Small intestine (tissue), 7 donors: Measurements from ENCODE around the gene HTT. TPM values are rescaled to one million over a fixed set of nuclear protein-coding genes. Genes with fewer than 3 reads are reported as not detected.

Source experiments
- DNase-seq, 2 donors: peaks; one replicate each; pipeline versions ENCODE4 v3.0.0 to v3.0.0-alpha.2; 2013
- FAIRE-seq: peaks from 2 replicates; lab custom pipeline; 2012; peaks lifted over from hg19 to GRCh38; lab: Jason Lieb, UNC
- H3K27ac ChIP-seq, 3 donors: one replicate each; pipeline ENCODE4 v1.5.1; 2013; ENCODE audit warnings: low read length in 2 of 3, mild to moderate bottlenecking in 2 of 3, control low read depth in 1 of 3, inconsistent platforms in 1 of 3, low read depth in 1 of 3, moderate library complexity in 1 of 3
- H3K27me3 ChIP-seq, 3 donors: one replicate each; pipeline ENCODE4 v1.6.1; 2013; ENCODE audit warnings: low read length in 3 of 3, inconsistent platforms in 1 of 3; ENCODE audit not compliant: control insufficient read depth in 3 of 3, insufficient read depth in 3 of 3
- H3K36me3 ChIP-seq, 3 donors: one replicate each; pipeline ENCODE4 v1.6.1; 2013; ENCODE audit warnings: low read length in 3 of 3, inconsistent platforms in 1 of 3, low read depth in 1 of 3, mild to moderate bottlenecking in 1 of 3, moderate library complexity in 1 of 3; ENCODE audit not compliant: control insufficient read depth in 3 of 3, insufficient read depth in 2 of 3
- H3K4me1 ChIP-seq, 3 donors: one replicate each; pipeline ENCODE4 v1.6.1; 2013; ENCODE audit warnings: low read length in 2 of 3, inconsistent platforms in 1 of 3, low read depth in 1 of 3, mild to moderate bottlenecking in 1 of 3, moderate library complexity in 1 of 3; ENCODE audit not compliant: control insufficient read depth in 3 of 3, insufficient read depth in 2 of 3
- H3K4me3 ChIP-seq, 3 donors: one replicate each; pipeline ENCODE4 v1.5.1; 2013; ENCODE audit warnings: low read length in 3 of 3, control low read depth in 1 of 3, inconsistent platforms in 1 of 3, low read depth in 1 of 3, mild to moderate bottlenecking in 1 of 3, moderate library complexity in 1 of 3
- H3K9me3 ChIP-seq, 2 donors: one replicate each; pipeline ENCODE4 v1.6.1; 2013; ENCODE audit warnings: low read depth in 1 of 2, low read length in 1 of 2; ENCODE audit not compliant: control insufficient read depth in 2 of 2, insufficient read depth in 1 of 2
- WGBS, 3 donors: extraction: QIAGEN DNeasy Blood & Tissue Kit; methylation state at CpG; one replicate each; pipeline ENCODE4 v1.1.7; 2013; 5-methylcytosine and 5-hydroxymethylcytosine counted together
- polyA plus RNA-seq, 4 donors: library from polyadenylated mRNA; stranded (reverse) in 3 of 4; unstranded in 1 of 4; fragments of 200-250 nt in 3 of 4; fragments of 120-200 nt in 1 of 4; gene quantifications; one replicate each; pipeline versions ENCODE4 v1.2.1 to v1.2.3, GENCODE V29; 2013
- donor health status: healthy with polysubstance abuse.
- donor health status: control.
- donor health status: control.
- donor health status: Bipolar disorder and iron deficiency.
- donor health status: healthy.

Gene HTT
- polyA plus RNA-seq, 4 donors = 10.3 to 28.8 (median 14.8) TPM

GRCh38 chr4:3035249-3035648 lies 39.2 kb upstream of the HTT start:
- no peaks in the 10 kb centered on the region for H3K9me3 ChIP-seq
- H3K36me3 ChIP-seq = no peaks in the 10 kb centered on the region
- 78 to 88% (median 87%) methylated on average over 8 of the region's 8 CpGs for WGBS, 3 donors
- FAIRE-seq (no peak), DNase-seq (no peak)
- H3K4me1 ChIP-seq = peaks cover 0 to 4% (median 0%) of the 10 kb centered on the region in 3 donors
- H3K27ac ChIP-seq = no peak overlapping the region
- H3K27me3 ChIP-seq = no peaks in the 10 kb centered on the region
- no peak overlapping the region for H3K4me3 ChIP-seq

GRCh38 chr4:3035674-3036073 lies 38.8 kb upstream of the HTT start:
- Histone ChIP-seq H3K36me3 (no peaks in the 10 kb centered on the region), H3K9me3 (no peaks in the 10 kb centered on the region), H3K4me3 (no peak overlapping the region), H3K27ac (no peak overlapping the region), H3K27me3 (no peaks in the 10 kb centered on the region), H3K4me1 (peaks cover 0 to 4% (median 0%) of the 10 kb centered on the region in 3 donors)
- 81 to 87% (median 83%) methylated on average over 6 of the region's 6 CpGs for WGBS, 3 donors
- DNase-seq = no peak
- FAIRE-seq = no peak

- FAIRE-seq = no peak
Measured at GRCh38 chr4:3036131-3036952, 38.1 kb upstream of the HTT start.

GRCh38 chr4:3037957-3038461 lies 36.5 kb upstream of the HTT start:
- WGBS, 3 donors = 19 to 34% (median 27%) methylated on average over 6 of the region's 6 CpGs
- Histone ChIP-seq H3K4me3 (no peak overlapping the region), H3K9me3 (no peaks in the 10 kb centered on the region), H3K27ac (no peak overlapping the region), H3K36me3 (no peaks in the 10 kb centered on the region), H3K27me3 (peaks cover 0 to 7% (median 0%) of the 10 kb centered on the region in 3 donors), H3K4me1 (peaks cover 0 to 4% (median 4%) of the 10 kb centered on the region in 3 donors)
- DNase-seq (no peak), FAIRE-seq (no peak)

More at GRCh38 chr4:3036131-3036952, 38.1 kb upstream of the HTT start:
- Histone ChIP-seq H3K4me1 (peaks cover 0 to 4% (median 0%) of the 10 kb centered on the region in 3 donors), H3K9me3 (no peaks in the 10 kb centered on the region), H3K27me3 (peaks cover 0 to 2% (median 0%) of the 10 kb centered on the region in 3 donors), H3K36me3 (no peaks in the 10 kb centered on the region), H3K4me3 (no peak overlapping the region), H3K27ac (no peak overlapping the region)
- WGBS, 3 donors = 53 to 77% (median 59%) methylated on average over 21 of the region's 21 CpGs
- no peak for DNase-seq

- Histone ChIP-seq H3K36me3 (no peaks in the 10 kb centered on the region), H3K9me3 (no peaks in the 10 kb centered on the region), H3K4me1 (peaks cover 0 to 5% (median 4%) of the 10 kb centered on the region in 3 donors), H3K4me3 (no peak overlapping the region), H3K27ac (no peak overlapping the region), H3K27me3 (peaks cover 0 to 7% (median 0%) of the 10 kb centered on the region in 3 donors)
- FAIRE-seq = no peak
- DNase-seq = no peak
- 83 to 89% (median 86%) methylated on average over 8 of the region's 8 CpGs for WGBS, 3 donors
Measured at GRCh38 chr4:3039706-3040366, 34.6 kb upstream of the HTT start.

- Histone ChIP-seq H3K36me3 (no peaks in the 10 kb centered on the region), H3K9me3 (no peaks in the 10 kb centered on the region), H3K27ac (peak overlapping the region in 1 of 3 donors; percentile 69), H3K27me3 (peaks cover 0 to 7% (median 0%) of the 10 kb centered on the region in 3 donors), H3K4me3 (peak overlapping the region in 2 of 3 donors; percentile 37 to 50), H3K4me1 (peaks cover 0 to 8% (median 4%) of the 10 kb centered on the region in 3 donors)
- DNase-seq (no peak), FAIRE-seq (no peak)
- 76 to 85% (median 83%) methylated on average over 28 of the region's 28 CpGs for WGBS, 3 donors
Measured at GRCh38 chr4:3040452-3041191, 33.9 kb upstream of the HTT start.

GRCh38 chr4:3041192-3042142 lies 33.0 kb upstream of the HTT start:
- Histone ChIP-seq H3K4me1 (peaks cover 0 to 8% (median 4%) of the 10 kb centered on the region in 3 donors), H3K4me3 (peak overlapping the region; percentile 25 to 50 (median 37)), H3K9me3 (no peaks in the 10 kb centered on the region), H3K36me3 (no peaks in the 10 kb centered on the region), H3K27ac (peak overlapping the region in 2 of 3 donors; percentile 69 to 85), H3K27me3 (peaks cover 0 to 7% (median 0%) of the 10 kb centered on the region in 3 donors)
- 24 to 41% (median 31%) methylated on average over 54 to 57 of the region's 57 CpGs for WGBS, 3 donors
- peak; percentile 64 to 71 for DNase-seq
- FAIRE-seq = no peak
